ENCODE results near the gene NHS.

DNA sequence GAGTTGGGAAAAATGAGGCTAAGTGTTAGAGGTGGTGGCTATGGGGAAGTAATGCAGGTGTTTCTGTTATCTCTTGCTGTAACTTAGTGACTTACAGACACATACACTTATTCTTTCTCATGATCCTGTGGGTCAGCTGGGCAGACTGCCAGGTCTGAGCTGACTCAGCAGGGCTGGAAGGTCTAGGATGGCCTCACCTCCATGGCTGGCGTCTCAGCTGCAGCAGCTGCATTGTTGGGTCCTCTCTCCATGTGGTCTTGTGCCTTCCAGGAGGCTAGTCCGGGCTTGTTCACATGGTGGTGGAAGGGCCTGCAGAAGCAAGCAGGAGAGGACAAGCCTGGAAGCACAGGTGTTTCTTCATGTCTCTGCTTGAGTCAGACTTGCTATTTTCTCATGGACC is 172.7 kb downstream of the NHS start:
- TF ChIP-seq POLR2A (IDR thresholded peaks at IDR 0.05) = no peak
- TF ChIP-seq, protein P1, sequence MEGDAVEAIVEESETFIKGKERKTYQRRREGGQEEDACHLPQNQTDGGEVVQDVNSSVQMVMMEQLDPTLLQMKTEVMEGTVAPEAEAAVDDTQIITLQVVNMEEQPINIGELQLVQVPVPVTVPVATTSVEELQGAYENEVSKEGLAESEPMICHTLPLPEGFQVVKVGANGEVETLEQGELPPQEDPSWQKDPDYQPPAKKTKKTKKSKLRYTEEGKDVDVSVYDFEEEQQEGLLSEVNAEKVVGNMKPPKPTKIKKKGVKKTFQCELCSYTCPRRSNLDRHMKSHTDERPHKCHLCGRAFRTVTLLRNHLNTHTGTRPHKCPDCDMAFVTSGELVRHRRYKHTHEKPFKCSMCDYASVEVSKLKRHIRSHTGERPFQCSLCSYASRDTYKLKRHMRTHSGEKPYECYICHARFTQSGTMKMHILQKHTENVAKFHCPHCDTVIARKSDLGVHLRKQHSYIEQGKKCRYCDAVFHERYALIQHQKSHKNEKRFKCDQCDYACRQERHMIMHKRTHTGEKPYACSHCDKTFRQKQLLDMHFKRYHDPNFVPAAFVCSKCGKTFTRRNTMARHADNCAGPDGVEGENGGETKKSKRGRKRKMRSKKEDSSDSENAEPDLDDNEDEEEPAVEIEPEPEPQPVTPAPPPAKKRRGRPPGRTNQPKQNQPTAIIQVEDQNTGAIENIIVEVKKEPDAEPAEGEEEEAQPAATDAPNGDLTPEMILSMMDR (IDR thresholded peaks at IDR 0.05) = no peak
